Right ventricle myocardium inferior (tissue), 1 donor: ENCODE measurements around the gene WNT2. TPM values are rescaled to one million over a fixed set of nuclear protein-coding genes. Genes with fewer than 3 reads are reported as not detected.
A peak's percentile ranks its signal among the peaks of the same experiment; 100 is the strongest.

ENCODE experiments used
- ATAC-seq: fragments of 200-7000 bp; cut with Tn5 transposase; one replicate; pipeline ENCODE4 v1.9.1; 2020; ENCODE audit warnings: mild to moderate bottlenecking, moderate library complexity
- DNase-seq: peaks from one replicate; pipeline ENCODE4 v3.0.0; 2021; ENCODE audit errors: missing footprints
- intact Hi-C: fragments of 100-400 bp; cut with DNase I; formaldehyde crosslinking; loops from one replicate; pipeline ENCODE4 v1.11.0; 2022
- long read RNA-seq: library from polyadenylated mRNA; unstranded; transcript quantifications from one replicate; pipeline ENCODE4 v2.0.0, GENCODE V29; 2021
- total RNA-seq: library from RNA; stranded (reverse); fragmentation: NEBNext Ultra II Directional; extraction: Animal tissue kit (Norgen Biotek cat#: 25700); gene quantifications from one replicate; pipeline ENCODE4 v1.2.1, GENCODE V29; 2021
- donor health status: DM: no; HTN: yes; CAD: no; lungs with severe emphysema.

Gene WNT2
- not detected for total RNA-seq
- long read RNA-seq = 0 reads

GRCh38 chr7:117322741-117323304, at the start of gene WNT2:
Gene WNT2 (minus strand): TSS chr7:117323058. CDS start chr7:117322989, 69 bp downstream.
- DNase-seq (peak; percentile 77), ATAC-seq (no peak)
- intact Hi-C loops = no loop called here

GRCh38 chr7:117372073-117372472, 49.2 kb upstream of the WNT2 start:
- ATAC-seq = no peak
- intact Hi-C loops = no loop called here

GRCh38 chr7:117364339-117365080, 41.7 kb upstream of the WNT2 start:
- intact Hi-C loops = no loop called here
- DNase-seq (no peak), ATAC-seq (no peak)

More at GRCh38 chr7:117372073-117372472, 49.2 kb upstream of the WNT2 start:
- DNase-seq = no peak

DNA sequence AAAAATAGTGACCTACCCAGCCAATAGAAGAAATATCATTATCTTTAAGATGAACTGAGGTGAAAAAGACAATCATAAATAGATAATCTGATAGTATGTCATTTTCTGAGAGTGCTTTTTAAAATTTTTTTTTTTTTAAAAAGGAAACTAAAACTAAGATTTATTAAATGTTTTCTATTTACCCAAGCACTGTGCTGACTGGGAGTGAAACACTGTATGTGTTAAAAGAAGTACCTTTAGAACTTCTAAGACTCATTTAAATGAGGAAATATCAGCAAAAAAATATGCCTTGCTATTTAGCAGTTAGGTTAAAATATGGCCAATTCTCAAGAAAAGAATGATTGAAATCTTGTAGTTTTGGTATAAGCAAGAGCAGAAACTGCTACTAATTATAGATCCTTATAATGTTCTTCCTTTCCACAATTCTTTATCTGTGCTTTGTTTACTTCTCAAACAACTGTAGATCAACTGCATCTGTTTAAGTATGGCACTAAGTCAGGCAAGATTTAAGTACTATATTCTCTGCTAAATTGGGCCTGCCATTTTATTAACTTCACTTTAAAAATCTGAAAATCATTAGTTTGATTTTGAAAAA, 39.5 kb upstream of the WNT2 start:
- intact Hi-C loops = no loop called here
- DNase-seq (no peak), ATAC-seq (no peak)

- intact Hi-C loops = no loop called here
- DNase-seq (no peak), ATAC-seq (no peak)
Observed at GRCh38 chr7:117350027-117350426, 27.2 kb upstream of the WNT2 start.

- ATAC-seq (no peak), DNase-seq (no peak)
- intact Hi-C loops = no loop called here
Observed at GRCh38 chr7:117349570-117349969, 26.7 kb upstream of the WNT2 start.

DNA sequence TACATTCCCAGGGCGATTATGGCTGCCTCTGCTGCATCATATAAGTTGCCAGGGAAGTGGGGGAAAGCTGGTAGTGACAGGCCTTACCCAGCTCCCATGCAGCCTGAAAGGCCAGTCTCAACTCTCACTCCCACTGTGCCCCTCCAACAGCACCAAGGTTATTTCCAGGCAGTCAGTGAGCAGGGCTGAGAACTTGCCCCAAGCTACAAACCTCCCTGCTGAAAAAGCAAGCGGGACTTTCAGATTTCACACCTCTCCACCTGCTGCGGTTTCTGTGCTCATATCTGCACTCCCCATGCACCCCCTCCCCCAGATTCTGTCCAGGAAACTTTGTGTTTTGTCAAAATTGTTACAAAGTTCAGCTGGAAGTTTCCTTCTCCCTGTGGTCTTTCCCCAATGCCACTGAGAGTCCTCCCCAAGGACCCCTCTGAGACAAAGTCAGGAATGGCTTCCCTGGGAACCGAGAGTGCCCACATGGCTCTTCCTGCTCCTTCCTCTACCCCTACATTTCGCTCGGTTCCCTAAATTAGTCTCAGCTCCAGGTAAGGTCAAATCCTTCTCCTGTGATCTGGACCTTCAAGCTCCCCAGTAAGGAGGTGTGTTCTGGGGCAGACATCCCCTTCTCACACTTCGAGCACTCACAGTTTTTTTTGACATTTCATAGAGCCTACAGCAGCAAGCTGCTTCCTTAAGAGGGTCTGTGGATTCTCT, 25.3 kb upstream of the WNT2 start:
- intact Hi-C loops = no loop called here
- DNase-seq (no peak), ATAC-seq (no peak)

GRCh38 chr7:117347480-117347879, 24.6 kb upstream of the WNT2 start:
- DNase-seq (no peak), ATAC-seq (no peak)
- intact Hi-C loops = no loop called here

- intact Hi-C loops = no loop called here
- DNase-seq (no peak), ATAC-seq (no peak)
Observed at GRCh38 chr7:117346161-117346560, 23.3 kb upstream of the WNT2 start.

DNA sequence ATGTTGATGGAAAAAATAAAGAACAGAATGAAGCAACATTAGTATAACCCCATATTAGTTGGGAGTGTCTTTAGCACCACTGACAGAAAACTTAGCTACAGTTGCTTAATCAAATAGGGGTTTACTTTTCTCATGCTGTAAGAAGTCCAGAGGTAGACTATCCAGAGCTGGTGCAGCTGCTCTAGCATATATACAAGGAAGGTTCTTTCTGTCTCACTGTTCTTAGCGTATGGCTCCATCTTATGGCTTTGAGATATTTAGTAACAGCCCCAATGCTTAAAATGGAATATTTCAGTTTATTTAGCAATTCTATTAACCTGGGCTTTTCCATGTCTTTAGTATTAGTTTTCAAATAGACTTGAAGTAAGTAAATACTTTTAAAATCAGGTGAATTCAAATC, 15.2 kb upstream of the WNT2 start:
- no peak for ATAC-seq
- intact Hi-C loops = no loop called here
- no peak for DNase-seq

- DNase-seq (no peak), ATAC-seq (no peak)
- intact Hi-C loops = no loop called here
Observed at GRCh38 chr7:117333168-117333567, 10.3 kb upstream of the WNT2 start.

DNA sequence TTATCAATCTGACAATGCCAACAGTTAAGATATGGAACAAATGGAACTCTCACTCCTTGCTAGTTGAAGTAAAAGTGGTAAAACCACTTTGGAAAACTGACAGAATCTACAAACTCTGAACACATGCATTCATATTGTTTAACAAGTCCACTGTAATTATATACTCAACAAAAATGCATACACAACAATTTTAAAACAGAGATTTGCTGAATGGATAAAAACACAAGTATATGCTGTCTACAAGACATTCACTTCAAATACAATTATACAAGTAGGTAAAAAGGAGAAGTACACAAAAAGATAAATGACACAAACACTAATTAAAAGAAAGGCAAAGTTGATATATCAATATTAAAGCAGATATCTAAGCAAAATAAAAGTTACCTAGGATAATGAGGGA, 9.2 kb upstream of the WNT2 start:
- ATAC-seq = no peak
- no peak for DNase-seq
- intact Hi-C loops = no loop called here

DNA sequence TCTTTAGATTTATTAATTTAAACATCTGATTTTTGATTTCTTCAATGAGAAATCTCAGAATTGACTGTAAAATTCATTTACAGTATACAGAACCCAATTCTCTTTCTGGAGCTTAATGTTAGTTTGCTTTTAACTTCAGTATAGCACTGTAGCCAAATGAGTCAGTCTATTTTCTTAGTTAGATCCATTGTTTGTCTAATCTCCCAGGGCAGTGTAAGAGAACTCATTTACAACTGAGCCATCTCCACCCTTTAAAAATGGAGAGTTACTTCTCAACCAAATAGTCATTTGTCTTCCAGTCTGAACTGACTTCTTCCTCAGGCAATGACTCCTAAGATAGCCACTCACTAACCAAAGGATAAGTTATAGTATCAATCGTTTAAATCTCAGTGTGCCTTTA, 3.0 kb upstream of the WNT2 start:
- DNase-seq = no peak
- no peak for ATAC-seq
- intact Hi-C loops = no loop called here

DNA sequence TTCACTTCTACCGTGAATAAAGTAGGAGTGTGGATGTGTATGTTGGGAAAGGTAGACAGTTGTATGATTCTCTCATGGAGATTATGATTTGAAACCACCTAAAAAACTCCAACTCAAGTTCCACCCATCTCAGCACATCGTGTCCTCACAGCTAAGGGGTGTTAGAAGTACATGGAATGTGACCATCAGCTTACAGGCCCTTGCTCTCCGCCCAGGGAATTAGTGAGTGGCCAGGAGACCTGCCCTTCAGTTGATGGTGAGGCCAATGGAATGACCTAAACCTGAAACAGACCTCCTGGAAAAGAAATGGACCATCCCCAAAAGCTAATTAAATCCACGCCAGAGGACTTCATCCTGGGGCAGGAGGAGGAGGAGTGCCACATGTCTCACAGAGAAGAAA, 2.1 kb upstream of the WNT2 start:
- ATAC-seq (no peak), DNase-seq (no peak)
- intact Hi-C loops = no loop called here

DNA sequence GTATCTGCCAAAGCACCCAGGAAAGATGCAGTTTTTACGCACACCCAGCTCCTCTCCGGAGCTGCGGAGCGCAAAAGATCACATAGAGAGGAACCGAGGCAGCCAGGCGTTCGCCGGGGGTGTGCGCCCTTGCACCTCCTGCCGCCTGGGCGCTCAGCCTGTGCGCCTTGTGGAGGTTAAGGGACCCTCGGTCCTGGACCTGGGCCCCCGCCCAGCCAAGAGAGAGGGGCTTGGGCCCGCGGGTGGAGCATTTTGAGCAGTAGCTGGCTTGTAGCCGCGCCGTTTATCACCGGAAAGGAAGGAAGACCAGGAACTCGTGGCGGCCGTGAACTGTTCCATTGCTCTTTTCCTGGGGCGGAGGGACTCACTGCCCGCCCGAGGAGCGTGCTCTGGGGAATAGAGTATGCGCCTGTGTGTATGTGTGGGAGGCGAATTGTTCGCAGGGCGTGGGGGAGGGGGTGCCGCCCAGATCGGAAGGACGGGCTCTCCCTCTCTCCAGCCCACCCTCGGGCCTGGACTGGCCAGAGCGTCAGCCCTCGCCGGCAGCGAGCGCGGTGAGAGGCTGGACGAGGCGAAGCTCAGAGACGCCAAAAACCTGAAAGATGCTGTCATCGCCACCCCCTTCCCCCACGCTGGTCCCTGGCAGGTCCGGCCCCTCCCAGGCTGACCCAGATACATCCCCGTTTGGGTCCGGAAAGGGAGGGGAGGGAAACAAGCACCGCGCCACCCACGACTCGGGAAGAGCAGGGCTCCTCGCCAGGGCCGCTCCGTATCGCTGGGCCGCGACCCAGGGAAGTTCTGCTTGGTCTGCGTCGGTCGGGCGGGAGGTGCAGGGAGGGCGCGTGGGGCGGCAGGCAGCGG, 1.2 kb upstream of the WNT2 start:
- peak; percentile 68 for DNase-seq
- peak; percentile 56 for ATAC-seq
- intact Hi-C loops = no loop called here

GRCh38 chr7:117323305-117323850, 520 bp upstream of the WNT2 start:
- no peak for ATAC-seq
- no peak for DNase-seq
- intact Hi-C loops = no loop called here

- intact Hi-C loops = no loop called here
- no peak for ATAC-seq
- no peak for DNase-seq
Observed at GRCh38 chr7:117320523-117320922, 2.3 kb downstream of the WNT2 start.

DNA sequence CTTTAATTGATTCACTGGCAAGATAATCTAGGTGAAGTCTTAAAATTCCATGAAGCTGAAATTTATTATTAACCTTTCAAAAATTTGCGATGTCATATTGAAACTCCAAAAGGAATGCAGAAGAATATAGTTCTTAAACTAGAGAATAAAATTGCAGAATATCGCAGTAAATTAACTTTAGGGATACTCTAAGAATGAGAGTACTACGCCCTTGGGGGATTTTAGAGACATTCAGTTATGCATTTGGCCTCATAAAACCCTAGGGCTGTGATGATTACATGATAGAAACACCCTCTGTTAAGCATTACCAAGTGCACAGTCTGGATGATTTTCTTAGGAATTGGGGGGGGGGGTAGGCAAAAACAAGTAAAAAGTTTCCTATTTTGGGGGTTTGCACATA, 3.7 kb downstream of the WNT2 start:
- intact Hi-C loops = no loop called here
- no peak for ATAC-seq

DNA sequence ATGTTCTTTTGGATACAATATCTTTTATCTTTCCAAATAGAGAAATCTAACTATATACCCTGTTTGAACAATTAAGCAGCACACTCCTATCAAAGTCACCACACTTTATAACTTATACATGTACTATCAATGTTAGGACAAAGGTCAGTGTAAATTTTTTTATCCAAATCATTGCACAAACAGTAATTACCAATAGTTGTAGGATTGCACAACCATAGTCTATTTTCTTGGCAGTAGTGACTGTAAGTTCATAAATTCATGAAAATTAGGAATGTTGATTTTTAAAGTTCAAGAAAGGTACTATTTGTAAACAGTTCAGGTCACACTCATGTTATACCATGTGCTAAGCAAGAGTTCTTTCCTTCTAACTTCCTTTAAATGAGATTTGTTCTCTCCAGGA, 9.3 kb downstream of the WNT2 start:
- ATAC-seq = no peak
- DNase-seq = no peak
- intact Hi-C loops = no loop called here

More for the DNA sequence above, 3.7 kb downstream of the WNT2 start:
- DNase-seq = no peak
